Measurements from ENCODE around the gene ACKR1.

- TF ChIP-seq, protein P1, sequence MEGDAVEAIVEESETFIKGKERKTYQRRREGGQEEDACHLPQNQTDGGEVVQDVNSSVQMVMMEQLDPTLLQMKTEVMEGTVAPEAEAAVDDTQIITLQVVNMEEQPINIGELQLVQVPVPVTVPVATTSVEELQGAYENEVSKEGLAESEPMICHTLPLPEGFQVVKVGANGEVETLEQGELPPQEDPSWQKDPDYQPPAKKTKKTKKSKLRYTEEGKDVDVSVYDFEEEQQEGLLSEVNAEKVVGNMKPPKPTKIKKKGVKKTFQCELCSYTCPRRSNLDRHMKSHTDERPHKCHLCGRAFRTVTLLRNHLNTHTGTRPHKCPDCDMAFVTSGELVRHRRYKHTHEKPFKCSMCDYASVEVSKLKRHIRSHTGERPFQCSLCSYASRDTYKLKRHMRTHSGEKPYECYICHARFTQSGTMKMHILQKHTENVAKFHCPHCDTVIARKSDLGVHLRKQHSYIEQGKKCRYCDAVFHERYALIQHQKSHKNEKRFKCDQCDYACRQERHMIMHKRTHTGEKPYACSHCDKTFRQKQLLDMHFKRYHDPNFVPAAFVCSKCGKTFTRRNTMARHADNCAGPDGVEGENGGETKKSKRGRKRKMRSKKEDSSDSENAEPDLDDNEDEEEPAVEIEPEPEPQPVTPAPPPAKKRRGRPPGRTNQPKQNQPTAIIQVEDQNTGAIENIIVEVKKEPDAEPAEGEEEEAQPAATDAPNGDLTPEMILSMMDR (IDR thresholded peaks at IDR 0.05; ENCODE audit: low read depth, low read length), result peak; percentile 39
- no peak for TF ChIP-seq EZH2phosphoT487 (IDR thresholded peaks at IDR 0.05; ENCODE audit: low read depth)
These were observed 18.3 kb downstream of the ACKR1 start for GRCh38 chr1:159223004-159223403.
